Left kidney (tissue), 2 donors: ENCODE results near the gene NCAM1. TPM values are rescaled to one million over a fixed set of nuclear protein-coding genes. Genes with fewer than 3 reads are reported as not detected.

Source experiments
- DNase-seq: peaks from one replicate; pipeline ENCODE4 v3.0.0-alpha.2; 2013
- polyA plus RNA-seq: library from polyadenylated mRNA; unstranded; fragments of 120-200 nt; gene quantifications from one replicate; pipeline ENCODE4 v1.2.1, GENCODE V29; 2013; ENCODE audit not compliant: insufficient read length

NCAM1 gene
- polyA plus RNA-seq, 1 donor, result 87.3 TPM

DNA sequence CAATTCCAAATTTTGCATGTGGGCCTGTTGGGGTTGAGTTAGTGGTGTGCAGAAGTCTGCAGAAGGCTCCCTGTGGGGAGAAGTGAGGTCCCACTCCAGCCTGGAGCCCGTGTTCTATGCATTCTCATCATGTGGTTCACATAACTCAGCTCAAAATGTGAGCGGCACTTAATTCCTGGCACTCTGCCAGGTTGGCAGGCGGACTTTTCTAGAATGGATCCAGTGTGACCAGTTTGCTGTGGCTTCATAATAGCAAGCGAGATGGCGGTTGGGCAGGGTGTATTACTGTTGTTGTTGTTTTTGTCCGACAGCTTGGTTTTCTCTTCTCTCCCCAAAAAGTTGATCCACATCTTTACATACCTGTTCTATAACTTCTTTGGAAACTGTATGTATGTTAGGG is 206.4 kb downstream of the NCAM1 start:
- DNase-seq, result no peak

DNA sequence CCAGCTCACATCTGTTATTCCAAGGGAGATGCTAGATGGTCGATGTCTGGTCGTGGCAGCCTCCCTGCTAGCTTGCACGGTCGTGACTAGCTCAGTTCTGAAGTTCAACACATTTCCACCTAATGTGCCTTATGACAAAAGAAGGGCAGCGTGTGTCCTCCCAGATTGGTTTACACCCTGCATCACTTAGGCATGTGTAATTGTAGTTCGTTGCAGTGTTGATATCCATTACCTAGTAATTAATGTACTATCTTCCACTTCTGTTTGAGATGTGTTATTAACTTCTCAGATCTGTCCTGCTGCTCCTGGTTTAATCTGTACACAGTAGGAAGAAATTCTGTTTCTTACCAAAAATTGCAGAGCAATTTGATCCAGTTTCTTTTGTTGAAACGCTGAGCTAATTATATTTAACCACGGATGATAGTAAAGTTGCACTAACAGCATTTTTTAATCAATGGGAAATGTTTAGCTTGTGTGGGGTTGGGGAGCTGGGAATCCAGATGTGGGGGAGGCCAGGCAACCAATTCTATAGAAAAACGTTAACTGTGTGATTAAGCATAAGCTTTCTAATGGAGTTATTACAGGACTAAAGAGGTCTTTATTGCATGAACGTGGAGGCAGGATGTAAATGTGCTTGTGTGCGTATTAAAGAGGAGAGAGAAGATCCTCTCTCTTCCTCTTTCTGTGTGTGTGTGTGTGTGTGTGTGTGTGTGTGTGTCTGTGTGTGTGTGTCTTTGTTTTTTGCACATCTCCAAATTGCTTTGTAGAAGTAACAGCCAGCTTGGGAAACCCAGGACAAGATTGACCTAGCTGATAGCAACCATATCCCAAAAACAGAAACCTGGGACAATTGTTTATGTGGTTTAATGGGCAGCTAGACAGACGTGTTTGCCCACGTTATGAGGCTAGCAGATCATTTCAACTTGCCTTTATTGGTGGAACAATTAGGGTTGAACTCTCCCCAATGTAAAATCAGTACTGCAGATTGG is 207.4 kb downstream of the NCAM1 start:
- no peak for DNase-seq

DNA sequence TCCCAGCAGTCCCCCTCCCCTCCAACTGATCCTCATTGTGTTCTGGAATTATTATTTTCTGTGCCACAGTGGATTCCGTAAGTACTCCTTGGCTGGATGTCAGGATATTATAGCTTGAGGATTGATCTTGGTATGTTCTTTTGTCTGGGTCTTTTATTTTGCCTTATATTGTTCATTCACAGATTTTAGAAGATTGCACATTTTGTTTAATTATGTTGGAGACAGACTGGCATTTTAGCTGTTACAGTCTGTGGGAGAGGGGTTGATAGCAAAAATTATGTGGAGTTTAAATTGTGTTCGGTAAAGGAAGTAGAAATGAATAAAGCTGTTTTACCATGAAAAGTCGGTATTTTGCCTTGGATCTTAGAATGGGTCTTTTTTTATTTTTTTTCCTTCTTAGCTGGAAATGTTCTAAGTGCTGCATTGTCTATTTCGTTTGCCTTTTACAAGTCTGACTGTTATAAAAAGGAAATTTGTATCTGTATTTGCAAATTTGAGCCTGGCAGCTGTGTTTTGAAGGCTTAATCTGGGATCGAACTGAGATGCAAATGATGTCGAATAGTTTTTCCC is 211.2 kb downstream of the NCAM1 start:
- no peak for DNase-seq

DNA sequence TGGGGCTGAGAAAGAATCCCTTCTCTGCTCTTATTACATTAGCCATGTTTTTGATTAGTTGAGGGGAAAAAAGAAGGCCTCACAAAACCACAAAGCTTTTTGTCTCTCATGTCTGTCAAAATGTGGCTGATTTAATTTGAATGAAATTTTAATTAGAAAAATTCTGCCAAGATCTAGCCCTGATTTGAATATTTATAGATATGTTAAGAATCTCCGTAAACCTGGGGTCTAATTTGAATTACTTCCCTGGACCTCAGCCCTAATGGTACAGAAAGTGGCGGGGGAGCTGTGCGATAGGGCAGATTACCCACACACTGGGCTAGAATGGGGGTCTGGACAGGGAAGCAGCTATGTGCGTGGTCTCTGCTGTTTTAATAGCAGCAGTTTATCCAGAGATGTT is 211.9 kb downstream of the NCAM1 start:
- no peak for DNase-seq

DNA sequence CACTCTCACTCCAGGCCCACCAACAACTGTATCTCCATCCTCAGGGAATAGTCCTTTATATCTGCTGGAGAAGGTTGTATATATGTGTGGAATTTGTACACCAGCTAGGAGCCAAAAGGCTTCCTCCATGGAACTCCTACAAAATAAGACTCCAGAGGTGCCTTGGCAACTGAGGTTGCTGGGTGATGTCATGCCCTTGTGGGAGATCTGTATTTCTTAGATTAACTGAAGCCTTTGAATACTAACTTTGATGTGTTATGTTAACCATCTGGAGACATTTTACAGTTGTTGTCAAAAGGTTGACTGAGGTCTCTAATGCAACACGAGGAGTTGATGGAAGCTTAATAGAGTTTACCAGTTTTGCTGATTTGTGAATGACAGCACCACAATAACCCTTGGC is 213.7 kb downstream of the NCAM1 start:
- DNase-seq, result no peak

DNA sequence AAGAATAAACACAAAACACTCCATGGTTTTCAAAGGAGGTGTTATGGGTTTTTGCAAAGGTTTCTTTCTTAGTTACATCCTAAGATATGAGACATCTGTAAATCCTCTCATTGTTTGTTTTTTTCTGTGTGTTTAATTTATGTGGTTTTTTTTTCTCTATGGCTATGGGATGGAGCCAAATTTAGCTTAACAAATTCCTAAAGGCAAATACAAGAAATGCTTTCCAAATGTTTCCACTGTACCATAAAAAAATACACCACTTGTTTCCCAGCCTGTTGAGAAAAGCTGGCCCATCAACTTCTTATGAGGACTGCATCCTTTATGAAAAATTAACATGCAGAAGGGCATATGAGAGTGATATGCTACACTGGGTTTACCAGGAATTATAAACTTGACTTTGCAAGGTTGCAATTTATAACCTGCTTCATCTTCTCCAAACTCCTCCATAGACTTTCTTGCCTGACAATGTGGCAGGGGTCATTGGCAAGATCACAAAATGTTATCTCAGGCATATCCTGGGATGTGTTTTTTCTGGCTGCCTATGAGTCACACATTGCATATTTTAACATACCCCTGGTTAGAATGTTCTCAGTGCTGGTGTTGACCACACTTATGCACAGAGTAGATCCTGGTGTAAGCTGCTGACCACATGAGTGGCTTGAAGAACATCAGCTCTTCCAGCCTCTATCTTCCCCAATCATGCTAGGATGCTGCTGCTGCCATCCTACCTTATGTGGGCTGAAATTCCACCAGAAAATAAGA is 215.6 kb downstream of the NCAM1 start:
- no peak for DNase-seq

DNA sequence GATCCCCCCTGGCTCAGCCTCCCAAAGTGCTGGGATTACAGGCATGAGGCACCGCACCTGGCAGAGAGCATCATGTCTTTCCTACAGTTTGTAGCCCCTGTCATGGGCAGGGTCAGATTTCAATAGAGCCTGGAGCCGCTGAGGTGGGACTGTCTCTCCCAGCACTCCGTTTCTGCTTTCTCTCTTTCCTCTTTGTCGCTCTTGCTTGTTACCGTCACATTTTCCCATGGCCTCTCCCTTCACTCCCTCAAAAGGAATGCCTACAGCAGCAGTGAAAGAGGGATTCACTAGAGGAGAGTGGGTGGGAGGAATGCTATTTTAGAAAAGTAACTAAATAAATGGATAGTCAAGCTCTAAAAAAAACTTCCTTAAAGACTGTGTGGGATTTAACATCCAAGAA is 216.5 kb downstream of the NCAM1 start:
- DNase-seq, result no peak

DNA sequence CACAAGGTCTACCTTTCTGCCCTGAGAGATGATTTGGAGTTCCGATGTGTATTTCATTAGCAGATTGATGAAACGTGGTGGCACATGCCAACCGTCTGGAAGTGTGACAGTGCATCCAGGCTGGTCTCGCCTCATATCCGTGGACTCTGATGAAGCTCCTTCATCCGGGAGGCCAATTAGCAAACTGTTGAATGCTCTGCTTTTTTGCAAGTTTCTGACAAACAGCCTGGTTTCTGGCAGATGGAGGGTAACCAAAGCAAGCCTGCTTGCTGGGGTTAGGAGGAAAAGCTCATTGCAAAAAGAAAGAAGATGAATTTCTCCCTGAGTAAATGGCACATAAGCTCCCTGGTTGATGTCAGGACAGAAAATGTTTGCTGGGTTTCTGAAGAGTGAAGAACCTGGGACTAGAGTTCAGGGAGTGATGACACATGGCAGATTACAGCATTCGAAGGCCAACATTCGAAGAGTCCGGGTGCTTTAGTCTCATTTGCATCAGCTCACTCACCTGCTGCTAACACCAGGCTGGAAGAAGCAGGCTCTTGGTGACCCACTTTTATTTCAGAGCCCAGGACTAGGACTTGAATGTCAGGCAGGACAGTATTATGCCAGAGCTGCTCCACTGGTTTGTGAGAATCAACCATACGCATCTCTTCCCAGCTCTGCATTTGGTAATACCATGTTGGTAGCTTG is 217.3 kb downstream of the NCAM1 start:
- no peak for DNase-seq

DNA sequence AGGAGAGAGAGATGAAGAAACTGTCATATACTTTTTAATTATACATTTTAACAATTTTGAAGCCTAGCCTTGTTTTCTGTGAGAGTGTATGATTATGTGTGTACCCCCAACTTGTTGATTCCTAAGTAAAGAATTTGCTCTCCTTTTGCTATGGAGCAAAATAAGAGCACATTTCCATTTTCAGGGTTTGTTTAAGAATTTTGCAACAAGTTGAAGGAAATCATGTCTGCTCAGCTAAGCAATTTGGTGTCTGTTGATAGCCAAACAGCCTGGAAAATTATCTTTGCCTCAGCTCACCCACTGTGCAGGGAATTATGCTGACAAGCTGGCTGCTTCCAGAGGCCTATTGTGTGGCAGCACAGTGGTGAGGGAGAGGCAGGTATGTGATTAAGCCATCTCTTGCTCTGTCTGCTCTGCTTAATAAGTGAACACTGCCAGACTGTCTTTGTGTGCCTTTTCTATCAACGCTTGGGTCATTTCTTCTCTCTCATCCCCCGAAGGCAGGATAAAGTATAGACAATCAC is 218.0 kb downstream of the NCAM1 start:
- DNase-seq, result no peak

DNA sequence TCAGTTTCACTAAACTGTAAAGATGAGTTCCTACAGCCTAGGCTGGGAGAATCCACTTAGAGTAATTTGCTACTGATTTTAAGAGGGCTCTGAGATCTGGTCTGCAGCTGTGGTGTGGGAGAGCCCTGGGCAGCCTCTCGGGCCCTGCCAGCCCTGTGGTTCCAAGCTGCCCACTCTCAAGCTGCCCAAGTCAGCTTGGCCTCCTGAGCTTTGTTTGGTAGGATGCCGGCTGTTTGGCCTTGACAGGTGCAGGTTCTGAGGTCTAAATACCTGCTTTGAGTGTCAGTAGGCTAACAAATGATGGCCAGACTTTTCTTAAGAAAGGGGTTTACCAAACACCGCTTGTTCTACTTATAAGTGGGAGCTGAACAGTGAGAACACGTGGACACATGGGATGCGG is 219.9 kb downstream of the NCAM1 start:
- no peak for DNase-seq

DNA sequence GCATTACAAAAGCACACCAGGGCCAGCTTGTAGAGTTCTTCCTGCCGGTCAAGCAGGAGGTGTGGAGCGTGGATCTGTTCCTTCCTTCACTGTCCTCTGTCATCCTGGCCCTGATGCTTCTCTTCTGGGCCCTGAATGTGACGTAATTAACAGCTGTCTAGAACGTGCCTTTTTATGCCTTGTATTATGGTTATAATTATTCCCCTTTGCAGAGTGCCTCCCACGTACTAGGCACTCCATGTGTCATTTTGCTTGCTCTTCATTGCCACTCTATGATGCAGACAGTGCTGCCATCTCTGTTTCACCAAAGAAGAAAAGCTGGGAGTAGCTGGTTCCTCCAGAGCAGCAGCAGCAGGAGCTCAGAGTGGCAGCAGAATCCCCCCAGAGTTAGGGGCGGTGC is 221.1 kb downstream of the NCAM1 start:
- no peak for DNase-seq

DNA sequence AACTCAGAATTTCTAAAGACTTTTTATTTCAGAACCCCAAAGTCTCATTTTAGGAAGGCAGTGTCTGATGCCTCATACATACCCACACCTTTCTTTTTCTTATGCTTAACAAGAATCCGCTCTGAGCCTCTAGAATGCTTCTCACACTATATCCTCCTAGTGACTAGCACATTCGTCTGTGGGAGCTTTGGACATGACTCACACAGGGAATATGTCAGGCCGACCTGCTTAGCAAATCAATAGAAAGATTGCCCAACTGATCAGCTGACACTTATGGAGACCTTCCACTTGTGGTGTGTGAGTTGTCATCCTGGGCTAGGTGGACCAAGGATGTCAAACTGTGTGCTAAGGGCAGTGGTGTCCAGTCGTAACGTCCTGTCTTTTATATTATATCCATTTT is 223.3 kb downstream of the NCAM1 start:
- no peak for DNase-seq

DNA sequence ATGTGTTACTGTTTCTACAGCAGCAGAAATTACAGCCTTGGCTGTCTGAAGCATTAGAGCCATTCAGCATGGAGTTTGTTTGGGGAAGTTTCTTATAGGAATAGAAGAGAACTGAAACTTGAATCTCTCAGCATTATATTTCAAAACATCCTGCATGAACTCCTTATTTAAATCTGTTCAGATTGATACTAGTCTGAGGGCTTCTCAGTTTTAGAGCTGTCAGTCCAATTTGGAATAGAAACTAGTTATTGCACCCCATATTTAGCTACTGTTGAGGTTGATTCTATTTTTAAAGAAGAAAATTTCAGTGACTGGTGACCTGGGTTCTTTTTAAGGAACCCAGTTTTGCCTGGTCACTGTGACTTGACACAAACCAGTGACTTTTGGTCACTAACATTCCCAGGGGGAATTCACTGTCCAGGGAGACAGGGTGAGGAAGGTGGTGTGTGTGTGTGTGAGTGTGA is 227.2 kb downstream of the NCAM1 start:
- DNase-seq, result no peak

DNA sequence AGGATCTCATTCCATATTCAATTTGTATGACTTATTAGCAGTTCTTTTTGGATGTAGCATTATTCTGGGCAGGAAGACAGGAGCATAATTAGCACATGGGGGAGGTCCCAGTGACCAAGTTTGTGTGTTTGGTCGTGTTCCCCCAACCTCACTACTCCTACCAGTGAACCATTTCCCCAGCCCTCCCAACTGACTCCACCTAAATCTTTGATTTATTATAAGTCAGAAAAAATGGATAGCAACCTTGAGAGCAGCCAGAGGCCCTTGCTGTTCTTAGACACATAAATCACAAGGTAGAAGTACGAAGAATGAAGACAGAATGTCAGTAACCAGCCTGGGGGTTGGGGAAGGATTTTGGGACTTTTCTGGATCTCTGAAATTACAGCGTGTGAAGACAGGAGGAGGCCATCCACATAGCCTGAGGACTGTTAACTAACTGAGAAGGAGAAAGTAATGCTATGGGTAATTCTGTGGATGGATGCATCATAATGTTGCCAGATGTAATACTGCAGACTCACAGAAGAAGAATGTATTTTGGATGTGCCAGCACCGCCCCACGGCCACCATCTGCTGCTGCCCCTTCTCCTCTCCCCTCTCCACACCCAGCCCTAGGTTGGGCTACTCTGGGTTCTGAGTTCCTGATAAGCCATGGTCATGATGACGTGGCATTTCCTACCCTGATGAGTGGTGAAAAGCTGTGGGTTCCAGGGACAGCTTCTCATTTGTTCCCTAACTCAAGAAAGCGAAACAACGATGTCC is 228.9 kb downstream of the NCAM1 start:
- no peak for DNase-seq

DNA sequence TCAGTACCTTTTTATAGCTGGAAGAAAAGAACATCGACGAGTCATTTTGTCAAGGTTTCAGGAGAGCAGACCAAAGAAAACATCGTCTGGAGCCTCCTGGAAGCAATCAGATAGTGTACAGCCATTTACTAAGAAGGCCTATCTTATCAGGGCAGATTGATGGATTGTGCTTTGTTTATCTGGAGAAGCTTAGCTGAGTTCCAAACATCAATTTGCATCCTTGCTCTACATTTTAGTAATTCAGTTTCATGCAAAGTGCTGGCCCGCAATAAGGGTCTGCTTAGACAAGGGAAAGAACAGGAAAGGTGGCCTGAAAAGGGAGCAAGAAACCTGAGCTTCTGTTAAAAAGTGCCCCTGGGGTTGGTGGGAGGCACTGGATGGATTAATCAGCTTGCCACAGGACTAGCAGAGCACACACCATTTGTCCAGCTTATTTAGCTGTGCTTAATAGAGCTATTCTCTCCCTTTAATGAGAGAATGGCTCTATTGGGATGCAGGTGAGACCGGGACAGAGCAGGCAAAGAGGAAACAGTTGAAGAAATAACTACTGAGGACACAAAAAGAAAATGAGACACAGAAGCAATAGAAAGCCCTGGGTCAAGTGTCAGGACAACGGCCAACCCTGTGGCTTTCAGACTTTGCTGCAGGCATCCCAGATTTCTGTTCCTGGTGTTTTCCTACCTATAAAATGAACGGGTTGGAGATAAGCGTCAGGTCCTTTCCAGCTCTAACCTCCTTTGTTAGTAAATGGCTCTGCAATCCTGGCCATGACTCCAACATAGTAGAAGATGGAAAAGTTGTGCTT is 231.1 kb downstream of the NCAM1 start:
- no peak for DNase-seq

DNA sequence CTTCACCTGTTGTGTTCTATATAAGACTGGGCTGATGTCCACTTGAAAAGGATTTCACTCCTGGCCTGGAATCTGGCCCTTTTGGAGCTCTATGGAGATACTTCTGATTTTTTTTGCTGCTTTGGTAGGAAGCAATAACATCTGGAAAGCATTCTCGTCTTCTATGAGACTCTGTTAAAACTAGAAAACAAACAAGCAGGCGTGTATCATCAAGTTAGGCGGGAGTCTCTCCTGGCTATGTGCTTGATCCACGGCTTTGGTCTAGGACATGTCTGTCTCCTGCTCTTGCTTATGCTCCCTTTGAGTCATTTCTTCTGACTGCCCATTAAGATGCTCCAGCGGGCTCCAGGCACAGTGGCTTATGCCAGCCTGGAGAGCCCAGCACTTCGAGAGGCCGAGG is 231.8 kb downstream of the NCAM1 start:
- no peak for DNase-seq

DNA sequence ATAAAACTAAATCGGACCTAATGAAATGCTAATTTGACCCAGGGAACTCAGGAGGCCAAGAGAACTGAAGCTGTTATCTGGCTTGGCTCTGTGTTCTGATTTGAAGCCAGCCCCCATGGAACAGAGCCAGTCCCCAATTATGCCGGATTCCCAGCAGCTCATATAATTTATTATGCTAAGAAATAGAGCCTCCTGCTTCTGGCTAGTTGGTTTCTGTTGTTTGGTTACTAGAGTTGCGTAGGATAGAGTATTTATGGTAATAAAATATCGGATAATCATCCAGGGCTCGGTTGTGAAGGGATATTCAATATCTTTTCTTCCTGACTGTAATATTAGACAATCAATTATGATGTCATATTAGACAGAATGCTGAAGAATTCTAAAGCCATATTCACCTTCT is 232.7 kb downstream of the NCAM1 start:
- DNase-seq, result no peak

DNA sequence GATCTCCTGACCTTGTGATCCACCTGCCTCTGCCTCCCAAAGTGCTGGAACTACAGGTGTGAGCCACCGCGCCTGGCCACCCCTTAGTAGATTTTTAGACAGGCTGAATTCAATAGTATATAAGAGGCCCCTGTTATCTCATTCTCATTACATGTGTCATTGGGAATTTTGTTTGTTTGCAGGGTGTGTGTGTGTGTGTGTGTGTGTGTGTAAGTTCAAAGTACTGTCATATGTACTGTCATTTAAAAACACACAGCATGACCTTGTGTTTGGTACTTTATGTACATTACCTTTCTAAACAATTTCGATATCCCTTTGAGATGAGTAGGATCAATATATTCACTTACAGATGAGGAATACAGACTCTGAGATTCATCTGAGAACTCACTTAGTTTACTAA is 234.5 kb downstream of the NCAM1 start:
- no peak for DNase-seq

DNA sequence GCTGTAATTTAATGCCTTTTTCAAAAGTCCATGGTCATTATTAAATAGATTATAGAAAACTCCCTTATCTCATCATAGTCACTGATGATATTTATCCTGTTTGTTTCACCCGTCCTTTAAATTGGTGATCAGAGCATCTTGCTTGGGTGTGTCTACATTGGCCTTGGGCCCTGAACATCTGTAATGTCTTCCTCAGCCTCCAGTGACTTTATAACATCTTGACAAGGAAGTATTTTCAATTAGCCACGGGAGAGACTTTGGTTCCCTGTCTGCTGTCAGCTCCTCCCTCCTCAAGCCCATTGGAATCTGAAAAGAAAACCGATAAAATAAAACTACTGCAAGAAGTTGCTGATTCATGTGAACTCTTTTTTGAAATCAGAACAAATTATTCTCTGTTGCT is 236.2 kb downstream of the NCAM1 start:
- DNase-seq, result no peak

DNA sequence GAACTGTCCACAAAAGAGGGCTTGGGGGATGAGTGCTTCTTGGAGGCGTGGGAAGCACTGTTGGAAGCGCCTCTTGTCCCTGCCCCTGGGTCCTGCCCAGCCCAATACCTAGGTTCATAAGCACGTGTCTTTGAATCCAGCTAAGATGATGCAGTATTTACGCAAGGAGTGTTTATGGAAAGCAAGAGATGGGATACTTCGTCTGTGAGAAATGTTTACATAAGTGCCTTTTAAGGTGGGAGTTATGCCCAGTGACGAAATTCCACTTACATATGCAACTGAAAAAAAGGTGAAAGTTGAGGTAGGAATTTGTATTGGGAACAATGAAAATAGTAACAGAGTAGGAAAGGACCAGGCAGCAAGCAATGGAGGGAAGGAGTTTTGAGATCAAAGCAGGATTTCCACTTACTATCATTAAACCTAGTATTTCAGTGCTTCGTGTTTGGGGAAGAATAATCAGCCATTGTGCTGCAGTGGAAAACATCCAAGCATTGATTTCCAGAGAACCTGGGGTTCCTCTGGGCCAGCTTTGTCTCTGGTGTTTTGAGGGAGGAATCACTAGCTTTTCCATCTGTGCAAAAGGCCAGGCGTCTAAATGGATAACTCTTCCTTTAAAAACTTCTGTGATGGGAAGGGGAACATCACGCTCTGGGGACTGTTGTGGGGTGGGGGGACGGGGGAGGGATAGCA is 237.9 kb downstream of the NCAM1 start:
- DNase-seq, result no peak
